NCI-H82 treated with DMSO at 0.1 percent for 48 hours (cell line): ENCODE results near the gene ROR1.

Source experiments
- DNase-seq: peaks from one replicate; lab custom pipeline; 2025; ENCODE audit not compliant: unreplicated experiment; lab: John Stamatoyannopoulos, UW

Gene ROR1

DNA sequence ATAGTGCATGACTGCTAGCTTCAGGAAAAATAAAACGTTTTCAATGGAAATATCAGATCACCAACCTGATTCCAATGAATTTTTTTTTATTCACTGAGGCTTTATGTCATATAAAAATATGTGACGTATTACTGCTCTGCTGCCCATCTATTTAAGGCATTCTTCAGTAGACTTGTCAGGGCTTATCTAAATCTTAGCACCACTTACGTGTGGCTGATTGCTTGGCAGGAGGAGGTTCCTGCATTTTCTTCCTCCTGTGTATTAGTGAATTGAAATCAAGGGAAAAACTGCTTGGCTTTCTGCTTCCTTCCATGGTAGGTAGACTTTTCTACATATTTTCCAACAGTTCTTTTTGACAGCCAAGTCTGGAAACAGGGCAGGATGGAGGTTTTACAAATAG, 80.3 kb downstream of the ROR1 start:
- DNase-seq: no peak

DNA sequence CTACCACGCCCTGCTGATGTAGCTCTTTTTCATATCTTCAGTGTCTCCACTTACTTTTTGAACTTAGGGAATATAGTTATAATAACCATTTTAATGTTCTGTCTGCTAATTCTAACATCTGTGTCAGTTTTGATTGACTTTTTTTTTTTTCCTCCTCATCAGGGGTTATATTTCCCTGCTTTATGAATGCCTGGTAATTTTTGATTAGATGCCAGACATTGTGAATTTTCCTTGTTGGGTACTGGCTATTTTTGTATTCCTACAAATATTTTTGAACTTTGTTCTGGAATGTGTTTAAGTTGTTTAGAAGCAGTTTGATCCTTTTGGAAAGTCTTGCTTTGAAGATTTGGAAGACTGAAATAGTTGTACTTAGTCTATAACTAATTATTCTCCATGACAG, 82.1 kb downstream of the ROR1 start:
- DNase-seq: no peak

DNA sequence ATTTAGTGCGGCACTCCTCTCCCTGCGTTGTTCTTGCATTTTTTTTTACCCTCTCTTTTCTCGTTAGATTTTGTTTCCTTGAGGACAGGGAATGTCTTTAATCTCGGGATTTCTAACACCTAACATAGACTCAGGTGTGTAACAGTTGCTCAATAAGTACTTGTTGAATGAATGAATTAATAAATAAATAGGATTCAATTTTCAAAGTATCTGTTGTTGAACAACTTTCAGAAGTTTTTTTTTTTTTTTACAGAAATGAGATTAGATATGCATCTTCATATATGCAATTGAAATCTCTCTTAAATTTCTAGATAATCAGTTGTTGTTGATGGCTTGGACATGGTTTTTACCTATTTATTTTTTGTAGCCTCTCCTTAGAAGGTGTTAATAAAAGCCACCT, 83.1 kb downstream of the ROR1 start:
- no peak for DNase-seq

DNA sequence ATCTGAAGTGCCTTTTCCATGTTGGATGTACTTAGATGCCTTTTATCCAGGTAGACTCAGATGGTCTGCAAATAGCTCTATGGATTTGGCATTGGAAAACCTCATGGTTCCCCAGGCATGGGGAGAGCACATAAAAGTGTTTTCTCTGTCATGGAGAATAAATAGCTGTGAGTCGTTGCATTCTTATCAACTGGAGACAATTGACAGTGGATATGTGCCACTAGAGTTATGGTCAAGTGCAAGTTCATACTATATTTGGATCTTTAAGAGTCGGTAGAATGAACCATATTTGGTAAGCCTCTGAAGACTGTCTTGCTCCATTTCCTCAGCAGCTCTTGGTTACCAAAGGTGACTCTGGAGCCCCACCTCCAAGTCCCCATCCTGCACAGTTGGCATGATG, 83.7 kb downstream of the ROR1 start:
- DNase-seq: no peak

DNA sequence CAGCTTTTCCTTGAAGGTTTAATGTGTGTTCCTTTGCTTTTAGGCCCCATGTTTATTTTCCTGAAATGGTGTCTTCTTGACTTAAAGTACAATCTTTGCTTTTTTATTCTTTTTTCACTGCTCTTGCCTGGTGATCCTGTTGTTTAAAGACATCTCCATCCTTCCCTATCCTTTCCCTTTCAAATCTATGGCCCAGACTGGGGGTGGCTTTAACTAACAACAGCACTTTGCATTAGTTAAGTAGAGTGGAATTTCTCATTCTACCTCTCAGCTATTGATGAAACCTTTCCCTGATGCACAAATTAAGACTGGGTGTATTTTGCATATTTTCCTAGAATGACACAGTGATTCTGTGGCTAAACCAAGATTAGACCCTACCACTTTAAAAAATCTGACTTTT, 84.3 kb downstream of the ROR1 start:
- DNase-seq: no peak

DNA sequence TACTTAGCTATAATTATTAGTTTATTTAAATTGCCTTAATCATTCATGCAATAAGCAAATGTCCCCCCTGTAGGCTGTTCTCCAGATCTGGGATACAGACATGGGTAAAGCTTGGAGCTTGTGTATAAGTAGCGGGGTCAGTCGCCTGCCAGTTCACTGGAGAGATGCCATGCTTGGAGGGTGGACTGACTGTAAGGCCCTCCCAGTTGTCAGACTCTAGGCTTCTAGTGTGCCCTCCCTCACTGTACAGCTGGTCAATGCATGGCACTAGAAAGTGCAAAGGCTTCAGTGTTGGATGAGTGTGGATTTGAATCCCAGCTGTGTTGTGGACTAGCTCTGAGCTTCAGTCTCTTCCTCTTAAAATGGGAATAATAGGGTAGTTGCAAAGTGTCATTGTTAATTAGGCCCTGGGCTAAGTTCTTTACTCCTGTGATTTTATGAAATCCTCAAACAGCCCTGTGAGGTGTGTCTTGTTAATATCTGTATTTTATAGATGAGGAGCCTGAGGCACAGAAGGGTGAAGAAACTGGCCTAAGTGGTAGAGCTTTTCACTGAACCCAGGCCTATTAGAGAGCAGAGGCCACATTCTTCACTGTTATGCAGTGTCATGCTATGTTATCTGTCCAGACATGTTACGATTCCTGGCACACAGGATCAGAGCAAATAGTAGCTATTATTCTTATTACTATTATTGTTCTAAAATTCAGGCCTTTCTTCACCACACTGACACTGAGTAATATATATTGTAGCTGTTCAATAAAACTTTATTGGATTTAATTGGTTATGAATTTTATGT, 85.9 kb downstream of the ROR1 start:
- no peak for DNase-seq

DNA sequence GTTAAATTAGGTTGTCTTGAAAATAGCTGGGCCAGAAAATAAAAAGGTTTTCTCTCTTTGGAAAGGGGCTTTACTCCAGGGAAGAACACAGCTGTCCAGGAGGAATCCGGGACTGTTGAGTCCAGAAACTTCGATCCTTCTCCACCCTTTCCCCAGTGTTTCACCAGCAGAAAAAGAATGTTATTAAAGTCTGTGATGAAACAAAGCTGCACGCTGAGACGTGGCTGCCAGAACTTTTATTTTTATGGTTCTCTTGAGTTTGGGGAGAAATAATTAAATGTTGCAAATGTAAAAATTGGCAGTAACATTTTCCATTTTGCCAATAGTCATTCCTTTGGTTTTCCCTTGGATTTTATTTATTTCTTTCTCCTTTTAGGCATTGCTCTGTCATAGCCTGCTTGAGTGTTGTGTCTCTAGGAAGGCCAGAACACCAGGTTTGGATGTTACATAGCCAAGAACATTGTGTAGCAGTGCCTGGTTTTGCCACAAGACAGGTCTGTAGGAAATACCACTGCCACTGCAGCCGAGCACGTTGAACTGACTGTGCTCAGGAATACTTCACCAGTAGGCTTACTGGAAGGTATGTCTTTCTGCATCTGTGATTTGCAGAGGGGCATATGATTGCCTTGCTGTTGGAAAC, 87.4 kb downstream of the ROR1 start:
- no peak for DNase-seq

DNA sequence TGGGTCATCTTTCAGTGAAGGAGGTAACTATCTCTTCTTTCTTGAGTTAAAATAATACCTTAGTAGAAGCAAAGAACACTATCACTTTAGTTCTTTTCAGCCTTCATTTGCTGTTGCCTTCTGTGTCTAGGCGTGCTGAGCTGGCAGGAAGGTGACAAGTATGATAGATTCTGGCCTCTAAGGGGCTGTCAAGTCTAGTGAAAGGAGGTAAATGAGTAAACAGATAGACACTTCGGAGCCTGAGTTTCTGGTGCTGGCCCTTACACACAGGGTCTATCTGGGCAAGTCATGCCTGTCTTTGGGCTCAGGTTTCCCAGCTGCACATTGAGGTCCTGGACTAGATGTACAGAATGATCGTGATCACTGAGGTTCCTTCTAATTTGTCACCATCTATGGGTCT, 89.3 kb downstream of the ROR1 start:
- no peak for DNase-seq

DNA sequence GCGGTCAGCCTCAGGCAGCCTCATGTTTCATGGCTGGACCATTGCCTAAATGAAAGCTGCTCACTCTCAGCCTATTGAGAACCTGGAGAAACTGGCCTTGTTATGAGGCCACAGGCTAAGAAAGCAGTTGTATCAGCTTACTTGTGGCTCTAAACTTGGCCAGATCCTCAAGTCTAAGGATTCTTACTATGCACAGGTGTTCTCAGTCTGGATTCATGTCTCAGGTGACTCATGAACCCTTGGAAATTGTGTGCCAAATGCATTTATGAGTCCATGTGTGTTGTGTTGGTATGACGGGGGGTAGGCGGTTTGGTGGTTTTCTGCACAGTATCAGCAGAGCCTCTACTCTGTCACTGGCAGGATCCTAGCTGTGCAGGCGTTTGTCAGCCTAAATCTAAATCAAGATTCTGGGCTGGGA, 90.4 kb downstream of the ROR1 start:
- no peak for DNase-seq

DNA sequence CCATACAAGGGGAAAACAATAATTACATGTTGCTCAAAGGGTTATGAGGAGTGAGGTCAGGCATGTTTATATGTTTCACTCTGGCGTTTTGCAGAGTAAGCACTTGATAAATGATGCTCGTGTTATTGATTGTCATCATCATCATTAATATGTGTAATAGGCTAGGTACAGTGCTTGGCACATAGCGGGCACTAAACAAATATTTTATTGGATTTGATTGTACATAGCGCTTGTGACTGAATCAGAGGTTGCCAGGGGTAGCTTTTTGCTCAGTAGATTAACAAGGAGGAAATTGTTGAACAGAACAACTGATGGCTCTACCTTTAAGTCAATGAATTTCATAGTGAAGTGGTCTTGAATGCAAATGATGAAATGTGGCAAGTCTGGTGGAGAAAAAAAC, 91.7 kb downstream of the ROR1 start:
- DNase-seq: no peak

DNA sequence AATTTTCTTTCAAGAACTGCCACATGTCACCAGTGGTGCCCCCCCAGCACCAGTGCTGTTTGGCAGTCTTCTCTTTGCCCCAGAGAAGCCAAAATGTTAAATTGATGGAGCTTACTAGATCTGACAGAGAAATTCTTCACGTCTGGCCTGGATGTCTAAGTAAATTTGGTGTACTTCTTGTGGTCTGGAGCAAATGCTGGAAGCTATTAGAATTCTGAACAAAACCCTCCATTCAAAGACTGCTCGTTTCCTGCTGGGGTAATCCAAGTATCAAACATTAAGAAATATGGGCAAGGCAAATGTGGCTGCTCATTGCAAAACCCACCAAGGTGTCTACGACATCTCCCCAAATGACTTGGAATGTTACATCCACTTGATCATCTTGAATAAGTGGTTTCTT, 92.3 kb downstream of the ROR1 start:
- no peak for DNase-seq

DNA sequence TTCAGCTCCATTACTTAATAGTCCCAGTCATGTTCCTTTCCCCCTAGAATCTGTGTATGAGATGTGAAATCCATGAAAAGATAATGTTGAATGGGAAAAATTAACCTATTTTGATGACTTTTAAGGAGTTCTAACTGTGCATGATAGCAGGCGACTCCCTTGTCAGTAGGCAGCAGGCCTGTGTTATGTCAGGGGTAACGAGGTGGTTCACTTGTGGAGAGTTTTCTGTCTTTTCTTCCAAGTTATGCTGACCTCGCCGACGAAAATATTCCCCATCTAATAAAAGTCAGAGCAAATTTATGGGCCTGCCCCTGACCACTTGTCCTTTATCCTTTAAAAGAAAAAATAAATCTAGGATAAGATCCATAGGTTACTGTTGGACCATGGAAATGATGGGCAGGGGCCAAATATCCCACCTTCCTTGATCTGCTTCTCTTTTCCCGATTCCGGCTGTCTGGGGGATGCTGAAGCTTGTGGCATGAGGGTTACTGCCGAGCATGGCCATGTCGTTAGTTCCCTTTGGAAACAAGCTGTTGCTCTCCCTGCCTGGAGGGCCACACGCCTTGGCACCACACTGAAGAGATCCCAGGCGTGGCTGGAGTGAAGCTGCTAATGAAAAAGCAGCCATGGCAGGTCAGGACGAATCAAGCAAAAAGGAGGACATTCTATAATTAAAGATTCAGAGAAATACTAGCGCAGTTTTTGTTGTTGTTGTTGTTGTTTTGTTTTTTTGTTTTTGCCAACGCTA, 93.8 kb downstream of the ROR1 start:
- DNase-seq: no peak

DNA sequence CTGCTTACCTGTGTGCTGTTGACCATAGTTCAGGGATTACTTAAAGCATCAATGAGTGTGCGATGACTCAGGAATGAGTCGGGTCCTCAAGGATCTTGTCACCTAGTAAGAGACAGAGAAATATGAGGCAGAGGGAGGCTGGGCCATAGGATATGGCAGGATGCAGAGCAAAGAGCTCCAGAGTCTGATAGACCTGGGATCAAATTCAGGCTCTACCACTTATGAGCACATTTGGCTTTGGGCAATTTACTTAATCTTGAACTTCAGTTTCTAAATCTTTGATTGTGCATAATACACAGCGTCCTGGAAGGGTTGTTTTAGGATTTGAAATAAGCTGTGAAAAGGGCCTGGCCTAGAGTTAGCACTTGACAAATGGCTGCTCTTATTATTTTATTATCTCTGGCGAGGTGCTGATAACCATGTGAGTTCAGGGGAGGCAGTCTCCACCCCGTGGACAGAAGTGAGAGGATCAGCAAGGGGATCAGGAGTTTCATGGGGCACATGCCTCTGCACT, 94.5 kb downstream of the ROR1 start:
- peak; percentile 53 for DNase-seq

DNA sequence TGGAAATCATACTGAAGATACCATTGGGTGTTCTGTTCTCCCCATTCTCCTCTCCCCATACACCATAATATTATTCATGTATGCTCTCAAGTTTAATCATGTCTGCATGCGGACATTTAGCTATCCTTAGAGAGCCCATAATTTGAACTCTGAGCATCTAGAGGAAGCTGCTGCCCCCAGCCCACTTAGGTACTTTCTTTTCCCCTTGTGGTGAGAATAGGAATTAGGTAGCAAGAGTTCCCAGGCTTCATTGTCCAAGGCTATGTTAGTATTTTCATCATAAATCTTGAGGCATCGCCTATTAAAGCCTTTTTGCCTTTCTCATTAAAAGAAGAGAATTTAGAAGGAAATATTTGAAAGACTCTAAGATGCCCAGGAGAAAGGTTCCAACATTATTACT, 96.3 kb downstream of the ROR1 start:
- DNase-seq: no peak

DNA sequence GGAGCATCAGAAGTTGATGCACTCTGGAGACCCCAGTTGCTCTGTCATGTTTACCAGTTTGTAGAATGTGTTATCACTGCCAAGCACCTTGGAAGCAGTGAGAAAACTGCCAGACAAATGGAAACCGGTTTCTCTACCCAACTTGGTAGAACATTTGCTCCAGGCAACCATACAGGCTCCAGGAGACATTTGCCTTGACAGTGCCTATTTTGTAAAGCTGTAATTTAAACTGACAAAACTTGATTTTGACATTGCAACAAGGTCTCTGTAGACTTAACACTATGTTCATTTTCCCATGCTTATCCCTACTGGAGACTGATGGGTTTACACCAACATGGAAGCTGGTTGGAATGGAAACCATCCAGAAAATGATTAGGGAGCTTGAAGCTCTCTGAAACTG, 97.6 kb downstream of the ROR1 start:
- no peak for DNase-seq

DNA sequence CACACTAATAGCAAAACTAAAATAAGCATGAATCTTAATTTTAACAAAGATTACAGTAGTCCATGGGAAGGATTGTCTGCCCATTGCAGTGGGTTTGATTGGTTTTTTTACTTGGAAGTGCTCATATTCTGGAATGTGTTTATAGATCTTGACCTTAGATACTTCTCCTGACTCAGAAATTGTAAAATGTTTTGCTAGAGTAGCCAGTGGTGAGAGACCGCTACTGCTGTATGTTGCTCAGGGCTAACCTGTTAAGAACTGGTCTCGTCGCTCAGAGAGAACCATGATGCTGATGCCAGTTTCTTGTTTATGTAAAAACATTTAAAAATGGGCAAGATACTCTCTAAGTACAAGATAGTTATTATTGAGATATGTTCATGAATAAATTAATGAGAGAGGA, 99.9 kb downstream of the ROR1 start:
- DNase-seq: no peak

DNA sequence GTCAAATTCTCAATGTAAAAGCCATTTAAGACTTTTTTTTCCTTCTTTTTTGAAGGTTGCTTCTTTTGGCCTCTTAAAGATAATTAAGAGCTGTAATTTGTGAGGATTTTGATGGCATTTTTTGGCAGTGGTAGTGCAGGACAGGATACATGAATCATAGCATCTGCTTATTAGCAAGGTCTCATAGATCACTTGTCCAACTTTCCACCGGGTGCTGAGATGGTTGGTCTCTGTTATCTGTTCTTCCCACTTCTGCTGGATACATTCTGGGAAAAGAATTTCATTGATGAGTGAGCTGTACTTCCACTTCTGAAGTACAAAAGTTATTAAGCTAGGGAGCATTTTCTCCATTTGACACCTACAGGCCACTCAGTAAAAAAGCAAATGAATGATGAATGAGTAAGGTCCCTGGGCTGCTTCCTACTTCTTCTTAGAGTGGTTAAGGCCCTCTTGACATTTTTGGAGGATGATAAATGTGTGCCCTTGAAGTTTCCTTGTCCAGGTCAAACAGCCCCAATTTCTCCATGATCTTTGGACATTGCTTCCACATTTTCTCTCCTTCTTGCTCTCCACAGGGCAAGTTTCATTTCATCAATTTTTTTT, 100.6 kb downstream of the ROR1 start:
- DNase-seq: no peak

DNA sequence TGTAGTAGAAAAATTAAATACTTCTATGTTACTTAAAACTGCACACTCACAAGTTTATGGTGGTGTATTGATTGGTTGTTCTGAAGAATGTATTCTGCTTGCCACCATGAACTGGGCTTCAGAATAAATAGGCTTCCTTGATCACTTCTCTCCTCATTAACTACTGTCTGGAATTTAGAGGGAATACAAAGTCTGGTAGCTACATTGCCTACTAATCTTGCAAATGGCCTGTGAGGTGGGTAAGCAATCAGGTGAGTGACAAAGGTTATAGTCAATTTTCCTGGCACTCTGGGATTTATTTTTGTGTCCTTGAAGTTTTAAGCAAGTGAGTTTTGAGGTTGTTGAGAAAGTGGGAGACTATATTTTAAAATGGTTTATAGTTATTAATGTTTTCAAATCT, 101.8 kb downstream of the ROR1 start:
- no peak for DNase-seq

DNA sequence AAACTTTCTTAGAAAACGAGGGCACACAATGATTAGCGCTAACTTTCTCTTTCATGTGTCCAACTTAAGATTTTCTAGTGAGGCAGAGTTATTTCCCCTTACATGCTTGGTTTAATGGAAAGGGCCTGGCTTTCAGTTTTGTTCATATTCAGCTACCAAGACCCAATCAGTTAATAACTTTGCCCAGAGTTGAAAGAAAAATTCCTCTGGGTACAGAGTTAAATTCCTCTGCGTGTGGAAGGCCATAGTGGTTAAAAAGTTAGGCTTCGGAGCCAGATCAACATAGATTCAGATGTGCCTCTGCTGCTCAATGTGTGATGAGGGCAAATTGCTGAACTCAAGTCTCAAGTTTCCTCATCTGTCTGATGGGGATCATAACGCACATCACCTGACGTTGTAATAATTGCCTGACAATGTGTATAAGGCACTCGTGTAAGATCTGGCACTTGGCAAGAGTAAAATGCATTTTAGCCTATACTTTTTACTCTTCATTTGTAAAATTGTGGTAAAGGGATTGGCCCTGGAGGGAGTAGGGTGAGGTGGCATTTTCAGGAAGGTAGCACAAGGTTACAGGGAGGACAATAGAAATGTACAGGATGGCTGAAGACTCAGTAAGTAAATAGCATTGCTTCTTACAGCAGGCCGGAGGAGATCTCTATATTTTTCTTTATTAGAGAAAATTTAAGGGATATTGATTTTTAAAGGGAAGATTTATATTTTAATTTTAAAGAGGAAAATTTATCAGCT, 103.4 kb downstream of the ROR1 start:
- no peak for DNase-seq

DNA sequence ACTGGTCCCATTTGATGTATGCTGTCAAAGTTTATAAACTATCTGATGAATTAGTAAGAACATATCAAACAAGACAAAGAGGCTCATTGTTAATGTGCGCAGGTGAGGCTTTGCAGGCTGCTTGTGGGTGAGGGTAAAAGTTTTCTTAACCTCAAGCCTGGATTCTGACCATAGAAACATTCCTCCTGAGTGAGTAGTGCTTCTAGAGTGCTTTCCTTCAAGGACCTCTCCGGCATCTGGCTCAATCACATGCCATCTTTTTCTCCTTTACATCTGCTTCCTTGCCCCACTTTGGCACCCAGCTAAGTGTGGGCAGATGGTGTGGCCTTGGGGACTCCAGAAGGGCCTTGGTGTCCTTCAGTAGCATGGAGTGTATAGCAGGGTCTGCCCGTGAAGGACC, 104.0 kb downstream of the ROR1 start:
- no peak for DNase-seq

DNA sequence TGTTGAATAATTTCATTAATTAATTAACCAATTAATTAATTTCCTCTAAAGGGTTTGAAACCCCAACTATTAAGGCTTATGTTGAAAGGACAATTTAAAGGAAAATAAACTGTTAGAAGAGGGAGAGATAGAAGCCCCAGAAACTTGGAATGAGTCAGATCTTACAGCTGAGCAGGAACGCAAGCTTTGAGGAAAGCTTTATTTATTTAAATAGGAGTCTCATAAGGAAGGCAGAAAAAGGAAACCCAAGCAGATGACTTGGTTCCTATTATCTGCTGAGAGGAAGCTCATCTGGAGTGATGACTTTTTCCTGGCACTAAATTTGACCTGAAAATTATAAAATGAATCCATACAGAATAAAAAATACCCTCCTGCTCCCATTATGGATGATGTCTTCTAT, 105.1 kb downstream of the ROR1 start:
- no peak for DNase-seq
